Erythroblast (primary cell): ENCODE results near the gene KCNT2.

Experiments used
- GATA1 ChIP-seq: IDR thresholded peaks from 2 replicates; pipeline ENCODE4 v1.6.1; 2011; ENCODE audit warnings: low read depth, mild to moderate bottlenecking, control low read depth, low read length, moderate library complexity
- POLR2A ChIP-seq: IDR thresholded peaks from 2 replicates; pipeline ENCODE4 v1.6.1; 2011; ENCODE audit warnings: mild to moderate bottlenecking, low read length

- no peak for TF ChIP-seq POLR2A
- no peak for TF ChIP-seq GATA1
Measured at GRCh38 chr1:196544617-196545016, 63.6 kb downstream of the KCNT2 start.
